Measurements from ENCODE around the gene PAQR5.
A peak's percentile ranks its signal among the peaks of the same experiment; 100 is the strongest.

Gene PAQR5

GRCh38 chr15:69298697-69299441 is at the start of gene PAQR5:
Gene PAQR5, plus strand, starts transcription at chr15:69298912. Its CDS starts 61,169 bp downstream, at chr15:69360081.
- Histone ChIP-seq H3K4me2 (ENCODE audit: low read depth, low read length, poor library complexity, severe bottlenecking) (no peak within 1 kb of the TSS), H3K4me1 (ENCODE audit: insufficient read depth, low read length, poor library complexity, severe bottlenecking) (no peaks in the 10 kb centered on the region), H4K20me1 (ENCODE audit: insufficient read depth, low read length, poor library complexity, severe bottlenecking) (no peaks in the 10 kb centered on the region), H3K4me3 (ENCODE audit: low read length, poor library complexity, severe bottlenecking) (no peak within 1 kb of the TSS), H3K9me2 (replicated peaks; ENCODE audit: low read depth, low read length) (no peaks in the 10 kb centered on the region), H3K9ac (ENCODE audit: low read depth, low read length, poor library complexity, severe bottlenecking) (no peak within 1 kb of the TSS), H3K27me3 (ENCODE audit: insufficient read depth, low read length, poor library complexity, severe bottlenecking) (no peaks in the 10 kb centered on the region), H2AFZ (ENCODE audit: low read length) (no peak within 1 kb of the TSS), H3F3A (ENCODE audit: low read depth) (no peaks in the 10 kb centered on the region), H3K9me3 (ENCODE audit: insufficient read depth, low read depth, low read length) (no peaks in the 10 kb centered on the region), H3K36me3 (ENCODE audit: insufficient read depth, low read length) (no peaks in the 10 kb centered on the region), H3K79me2 (ENCODE audit: insufficient read depth, low read length) (no peaks in the 10 kb centered on the region)
- TF ChIP-seq EZH2phosphoT487 (IDR thresholded peaks at IDR 0.05; ENCODE audit: borderline replicate concordance), result no peak
- TF ChIP-seq, protein P1, sequence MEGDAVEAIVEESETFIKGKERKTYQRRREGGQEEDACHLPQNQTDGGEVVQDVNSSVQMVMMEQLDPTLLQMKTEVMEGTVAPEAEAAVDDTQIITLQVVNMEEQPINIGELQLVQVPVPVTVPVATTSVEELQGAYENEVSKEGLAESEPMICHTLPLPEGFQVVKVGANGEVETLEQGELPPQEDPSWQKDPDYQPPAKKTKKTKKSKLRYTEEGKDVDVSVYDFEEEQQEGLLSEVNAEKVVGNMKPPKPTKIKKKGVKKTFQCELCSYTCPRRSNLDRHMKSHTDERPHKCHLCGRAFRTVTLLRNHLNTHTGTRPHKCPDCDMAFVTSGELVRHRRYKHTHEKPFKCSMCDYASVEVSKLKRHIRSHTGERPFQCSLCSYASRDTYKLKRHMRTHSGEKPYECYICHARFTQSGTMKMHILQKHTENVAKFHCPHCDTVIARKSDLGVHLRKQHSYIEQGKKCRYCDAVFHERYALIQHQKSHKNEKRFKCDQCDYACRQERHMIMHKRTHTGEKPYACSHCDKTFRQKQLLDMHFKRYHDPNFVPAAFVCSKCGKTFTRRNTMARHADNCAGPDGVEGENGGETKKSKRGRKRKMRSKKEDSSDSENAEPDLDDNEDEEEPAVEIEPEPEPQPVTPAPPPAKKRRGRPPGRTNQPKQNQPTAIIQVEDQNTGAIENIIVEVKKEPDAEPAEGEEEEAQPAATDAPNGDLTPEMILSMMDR (conservative IDR thresholded peaks at IDR 0.05; ENCODE audit: low read length), result no peak

GRCh38 chr15:69253156-69253555 is 45.6 kb upstream of the PAQR5 start:
- no peaks in the 10 kb centered on the region for H3K79me2 ChIP-seq (ENCODE audit: insufficient read depth, low read length)
- H3F3A ChIP-seq (ENCODE audit: low read depth), result no peaks in the 10 kb centered on the region
- H3K4me3 ChIP-seq (ENCODE audit: low read length, poor library complexity, severe bottlenecking), result no peak overlapping the region
- no peak for TF ChIP-seq EZH2phosphoT487 (IDR thresholded peaks at IDR 0.05; ENCODE audit: borderline replicate concordance)
- H3K36me3 ChIP-seq (ENCODE audit: insufficient read depth, low read length), result no peaks in the 10 kb centered on the region
- H2AFZ ChIP-seq (ENCODE audit: low read length), result no peak overlapping the region
- H3K4me1 ChIP-seq (ENCODE audit: insufficient read depth, low read length, poor library complexity, severe bottlenecking), result no peaks in the 10 kb centered on the region
- no peaks in the 10 kb centered on the region for H4K20me1 ChIP-seq (ENCODE audit: insufficient read depth, low read length, poor library complexity, severe bottlenecking)
- no peaks in the 10 kb centered on the region for H3K9me3 ChIP-seq (ENCODE audit: insufficient read depth, low read depth, low read length)
- no peaks in the 10 kb centered on the region for H3K27me3 ChIP-seq (ENCODE audit: insufficient read depth, low read length, poor library complexity, severe bottlenecking)
- H3K4me2 ChIP-seq (ENCODE audit: low read depth, low read length, poor library complexity, severe bottlenecking), result no peak overlapping the region
- H3K9ac ChIP-seq (ENCODE audit: low read depth, low read length, poor library complexity, severe bottlenecking), result no peak overlapping the region
- no peaks in the 10 kb centered on the region for H3K9me2 ChIP-seq (replicated peaks; ENCODE audit: low read depth, low read length)

DNA sequence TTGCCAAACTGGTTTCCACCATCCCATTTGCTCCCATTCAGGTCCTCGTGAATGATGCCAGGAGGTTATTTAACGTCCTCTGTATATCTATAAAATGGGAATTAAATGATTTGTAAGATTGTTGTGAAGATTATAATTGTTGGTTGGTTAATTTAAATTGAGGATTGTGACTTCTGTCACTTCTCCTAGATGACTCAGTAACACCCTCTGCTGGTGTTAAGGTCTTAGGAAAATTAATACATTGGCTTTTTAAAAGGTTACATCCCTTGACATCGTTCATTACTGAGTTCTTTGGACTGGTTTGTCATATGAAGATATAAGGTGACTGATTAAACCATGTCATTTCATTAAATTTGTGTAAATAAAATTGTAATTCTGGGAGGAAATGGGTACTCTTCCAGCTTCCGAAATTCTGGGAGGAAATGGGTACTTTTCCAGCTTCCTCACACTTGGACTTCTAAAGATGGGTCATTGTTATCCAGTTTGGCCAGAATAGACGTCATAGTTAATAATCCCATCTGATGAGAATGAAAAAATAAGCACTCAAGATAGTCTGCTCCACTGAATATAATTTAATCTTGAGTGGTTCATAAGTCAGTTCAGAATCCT is 33.3 kb upstream of the PAQR5 start:
- Histone ChIP-seq H3K4me1 (ENCODE audit: insufficient read depth, low read length, poor library complexity, severe bottlenecking) (no peaks in the 10 kb centered on the region), H3K9me2 (replicated peaks; ENCODE audit: low read depth, low read length) (no peaks in the 10 kb centered on the region), H3K9ac (ENCODE audit: low read depth, low read length, poor library complexity, severe bottlenecking) (no peak overlapping the region), H3K9me3 (ENCODE audit: insufficient read depth, low read depth, low read length) (no peaks in the 10 kb centered on the region), H3K27me3 (ENCODE audit: insufficient read depth, low read length, poor library complexity, severe bottlenecking) (no peaks in the 10 kb centered on the region), H4K20me1 (ENCODE audit: insufficient read depth, low read length, poor library complexity, severe bottlenecking) (no peaks in the 10 kb centered on the region), H3K4me2 (ENCODE audit: low read depth, low read length, poor library complexity, severe bottlenecking) (no peak overlapping the region), H2AFZ (ENCODE audit: low read length) (no peak overlapping the region), H3K4me3 (ENCODE audit: low read length, poor library complexity, severe bottlenecking) (no peak overlapping the region), H3F3A (ENCODE audit: low read depth) (no peaks in the 10 kb centered on the region), H3K79me2 (ENCODE audit: insufficient read depth, low read length) (no peaks in the 10 kb centered on the region), H3K36me3 (ENCODE audit: insufficient read depth, low read length) (no peaks in the 10 kb centered on the region)
- no peak for TF ChIP-seq EZH2phosphoT487 (IDR thresholded peaks at IDR 0.05; ENCODE audit: borderline replicate concordance)
- TF ChIP-seq, protein P1 (conservative IDR thresholded peaks at IDR 0.05; ENCODE audit: low read length), result peak; percentile 74

All from Loucy (cell line).